ENCODE data around the gene FNIP2.

Gene FNIP2

GRCh38 chr4:158850800-158851644, 82.2 kb downstream of the FNIP2 start:
- peak; percentile 31 for DNase-seq (ENCODE audit: extremely low spot score)
- peak; percentile 32 for TF ChIP-seq CTCF (IDR thresholded peaks at IDR 0.05; ENCODE audit: control extremely low read depth, extremely low read depth, low read depth, missing control alignments)
- POLR2A ChIA-PET, result no interaction called here
- CTCF ChIA-PET, result interaction anchor here (0.8 to 4.5 kb wide), 44 partner anchors 8 to 606 kb away, joined by 3 to 42 read pairs (median 4); partner anchors contain the start of gene PPID

- CTCF ChIA-PET, result interaction anchor here (1.0 to 2.8 kb wide), 5 partner anchors 9 to 352 kb away, joined by 3 to 11 read pairs (median 4); no protein-coding TSS in a partner anchor
- no peak for DNase-seq (ENCODE audit: extremely low spot score)
- no peak for TF ChIP-seq CTCF (IDR thresholded peaks at IDR 0.05; ENCODE audit: control extremely low read depth, extremely low read depth, low read depth, missing control alignments)
- POLR2A ChIA-PET, result no interaction called here
Measured at GRCh38 chr4:158854236-158854635, 85.4 kb downstream of the FNIP2 start.

GRCh38 chr4:158856852-158857251, 88.0 kb downstream of the FNIP2 start:
- CTCF ChIA-PET, result interaction anchor here (0.7 to 4.2 kb wide), 25 partner anchors 10 to 538 kb away, joined by 3 to 55 read pairs (median 4); no protein-coding TSS in a partner anchor
- peak; percentile 59 for TF ChIP-seq CTCF (IDR thresholded peaks at IDR 0.05; ENCODE audit: control extremely low read depth, extremely low read depth, low read depth, missing control alignments)
- peak; percentile 57 for DNase-seq (ENCODE audit: extremely low spot score)
- POLR2A ChIA-PET, result no interaction called here

- TF ChIP-seq CTCF (IDR thresholded peaks at IDR 0.05; ENCODE audit: control extremely low read depth, extremely low read depth, low read depth, missing control alignments), result no peak
- DNase-seq (ENCODE audit: extremely low spot score), result no peak
- POLR2A ChIA-PET, result no interaction called here
- CTCF ChIA-PET, result interaction anchor here (0.8 to 4.2 kb wide), 13 partner anchors 8 to 345 kb away, joined by 3 to 55 read pairs (median 5); no protein-coding TSS in a partner anchor
Measured at GRCh38 chr4:158857951-158858350, 89.1 kb downstream of the FNIP2 start.

- CTCF ChIA-PET, result interaction anchor here (0.8 to 4.2 kb wide), 12 partner anchors 9 to 344 kb away, joined by 3 to 55 read pairs (median 6); no protein-coding TSS in a partner anchor
- POLR2A ChIA-PET, result no interaction called here
- no peak for TF ChIP-seq CTCF (IDR thresholded peaks at IDR 0.05; ENCODE audit: control extremely low read depth, extremely low read depth, low read depth, missing control alignments)
- DNase-seq (ENCODE audit: extremely low spot score), result no peak
Measured at GRCh38 chr4:158858410-158859199, 89.8 kb downstream of the FNIP2 start.

GRCh38 chr4:158859661-158860060, 90.8 kb downstream of the FNIP2 start:
- no peak for TF ChIP-seq CTCF (IDR thresholded peaks at IDR 0.05; ENCODE audit: control extremely low read depth, extremely low read depth, low read depth, missing control alignments)
- no peak for DNase-seq (ENCODE audit: extremely low spot score)
- CTCF ChIA-PET, result interaction anchor here (2.0 to 4.2 kb wide), 2 partner anchors 10 to 343 kb away, joined by 6 to 55 read pairs; no protein-coding TSS in a partner anchor
- POLR2A ChIA-PET, result no interaction called here
